ENCODE measurements around the gene GABRG1.

DNA sequence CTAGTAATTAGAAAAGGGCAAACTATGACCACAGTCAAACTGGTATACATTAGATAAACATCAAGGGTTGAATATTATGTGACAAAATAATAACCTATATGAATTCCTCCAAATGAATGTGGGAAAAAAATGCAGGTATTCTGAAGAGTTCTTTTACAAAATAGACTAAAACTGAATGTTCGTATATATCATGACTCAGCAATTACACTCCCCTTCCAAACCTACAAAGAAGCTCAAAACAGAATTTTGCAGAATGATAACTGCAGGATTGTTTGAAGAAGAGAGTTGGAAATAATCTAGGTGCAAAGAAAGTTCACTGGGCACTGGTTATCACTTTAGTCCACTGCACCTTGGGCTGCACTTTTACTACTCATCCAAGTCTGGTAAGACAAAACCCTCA lies 134.1 kb downstream of the GABRG1 start:
- TF ChIP-seq YY1 (IDR thresholded peaks at IDR 0.05; ENCODE audit: insufficient read depth, insufficient read length) (no peak), ZNF274 (IDR thresholded peaks at IDR 0.05; ENCODE audit: low read depth, low read length) (no peak)
